ENCODE measurements around the gene SH3GL1.

- TF ChIP-seq CTCF (conservative IDR thresholded peaks at IDR 0.05; ENCODE audit: low read length) = no peak
- no peak for TF ChIP-seq EZH2phosphoT487 (IDR thresholded peaks at IDR 0.05; ENCODE audit: borderline replicate concordance, low read depth, low read length)
These were observed 33.0 kb downstream of the SH3GL1 start for GRCh38 chr19:4367336-4367723.

All from OCI-LY7 (cell line).